ENCODE measurements around the gene DYNC2LI1.

DYNC2LI1 gene

DNA sequence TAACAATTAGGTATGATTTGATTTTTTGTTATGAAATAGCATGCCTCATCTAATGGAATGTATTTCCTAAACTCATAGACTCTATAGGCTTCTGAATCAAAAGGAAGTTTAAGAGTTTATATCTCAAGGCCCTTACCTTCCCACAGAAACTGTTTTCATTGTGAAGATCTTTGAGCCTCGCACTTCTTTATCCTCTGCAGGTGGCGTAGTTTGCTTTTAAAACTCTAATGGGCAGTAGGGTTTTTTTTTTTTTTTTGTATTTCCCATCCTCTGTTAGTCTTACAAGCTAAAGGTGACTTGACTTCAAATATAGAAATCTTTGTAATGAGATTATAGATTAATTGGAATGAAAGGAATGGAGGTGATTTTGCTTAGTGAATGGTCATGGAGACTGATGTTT is 28.3 kb downstream of the DYNC2LI1 start:
- no peak for DNase-seq (ENCODE audit: low read depth)
- TF ChIP-seq, protein P1, sequence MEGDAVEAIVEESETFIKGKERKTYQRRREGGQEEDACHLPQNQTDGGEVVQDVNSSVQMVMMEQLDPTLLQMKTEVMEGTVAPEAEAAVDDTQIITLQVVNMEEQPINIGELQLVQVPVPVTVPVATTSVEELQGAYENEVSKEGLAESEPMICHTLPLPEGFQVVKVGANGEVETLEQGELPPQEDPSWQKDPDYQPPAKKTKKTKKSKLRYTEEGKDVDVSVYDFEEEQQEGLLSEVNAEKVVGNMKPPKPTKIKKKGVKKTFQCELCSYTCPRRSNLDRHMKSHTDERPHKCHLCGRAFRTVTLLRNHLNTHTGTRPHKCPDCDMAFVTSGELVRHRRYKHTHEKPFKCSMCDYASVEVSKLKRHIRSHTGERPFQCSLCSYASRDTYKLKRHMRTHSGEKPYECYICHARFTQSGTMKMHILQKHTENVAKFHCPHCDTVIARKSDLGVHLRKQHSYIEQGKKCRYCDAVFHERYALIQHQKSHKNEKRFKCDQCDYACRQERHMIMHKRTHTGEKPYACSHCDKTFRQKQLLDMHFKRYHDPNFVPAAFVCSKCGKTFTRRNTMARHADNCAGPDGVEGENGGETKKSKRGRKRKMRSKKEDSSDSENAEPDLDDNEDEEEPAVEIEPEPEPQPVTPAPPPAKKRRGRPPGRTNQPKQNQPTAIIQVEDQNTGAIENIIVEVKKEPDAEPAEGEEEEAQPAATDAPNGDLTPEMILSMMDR (IDR thresholded peaks at IDR 0.05; ENCODE audit: low read depth, low read length, missing control alignments) = no peak
- in situ Hi-C loops (cut with HindIII; ENCODE audit: low sequenced_read_pairs) = no loop called here
- H3K4me3 ChIP-seq (ENCODE audit: low read depth, low read length) = no peak overlapping the region

DNA sequence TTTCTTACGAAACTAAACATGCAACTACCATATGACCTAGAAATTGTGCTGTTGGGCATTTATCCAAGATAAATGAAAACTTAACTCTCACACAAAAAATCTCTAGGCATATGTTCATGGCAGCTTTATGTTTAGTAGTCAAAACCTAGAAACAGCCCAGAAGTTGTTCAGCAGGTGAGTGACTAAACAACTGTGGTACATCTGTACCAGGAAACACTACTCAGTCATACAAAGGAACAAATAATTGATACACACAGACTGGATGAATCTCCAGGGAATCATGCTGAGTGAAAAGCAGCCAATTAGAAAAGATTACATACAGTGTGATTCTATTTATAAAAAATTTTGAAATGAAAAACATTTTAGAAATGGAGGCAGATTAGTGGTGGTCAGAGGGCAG is 29.3 kb downstream of the DYNC2LI1 start:
- no peak overlapping the region for H3K4me3 ChIP-seq (ENCODE audit: low read depth, low read length)
- TF ChIP-seq, protein P1 (IDR thresholded peaks at IDR 0.05; ENCODE audit: low read depth, low read length, missing control alignments) = no peak
- in situ Hi-C loops (cut with HindIII; ENCODE audit: low sequenced_read_pairs) = no loop called here
- DNase-seq (ENCODE audit: low read depth) = no peak

DNA sequence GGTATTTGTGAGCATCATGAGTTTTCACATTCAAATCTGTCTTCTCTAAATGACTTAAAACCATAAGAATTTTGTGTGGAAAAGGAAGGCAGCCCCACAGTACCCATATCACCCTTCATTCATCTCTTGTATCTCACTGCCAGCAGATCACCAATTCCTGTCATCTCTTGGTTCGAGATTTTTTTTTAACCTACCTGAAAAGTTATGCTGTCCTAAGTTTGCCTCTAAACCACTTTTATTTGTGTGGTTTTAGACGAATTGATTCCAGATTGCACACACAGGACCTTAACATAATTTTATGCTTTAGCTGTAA is 32.8 kb downstream of the DYNC2LI1 start:
- H3K4me3 ChIP-seq (ENCODE audit: low read depth, low read length) = no peak overlapping the region
- in situ Hi-C loops (cut with HindIII; ENCODE audit: low sequenced_read_pairs) = no loop called here
- TF ChIP-seq, protein P1 (IDR thresholded peaks at IDR 0.05; ENCODE audit: low read depth, low read length, missing control alignments) = no peak
- no peak for DNase-seq (ENCODE audit: low read depth)

DNA sequence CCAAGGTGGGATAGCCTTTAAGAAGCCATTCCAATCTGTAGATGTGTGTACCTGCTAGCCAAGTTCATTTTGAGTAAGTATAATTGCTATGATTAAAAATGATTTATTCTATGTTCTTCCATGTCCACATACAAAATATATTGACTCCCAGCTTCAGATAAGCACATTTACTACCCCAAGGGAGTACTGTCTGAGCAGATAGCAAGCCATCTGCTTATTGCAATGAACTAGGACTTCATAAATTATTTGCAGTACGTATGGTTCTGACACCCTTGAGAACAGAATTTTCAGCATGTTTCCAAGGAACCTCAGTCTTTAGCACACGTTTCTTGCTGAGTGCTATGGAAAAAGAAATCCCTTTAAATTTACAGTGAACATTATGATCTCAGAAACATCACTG is 36.6 kb downstream of the DYNC2LI1 start:
- TF ChIP-seq, protein P1 (IDR thresholded peaks at IDR 0.05; ENCODE audit: low read depth, low read length, missing control alignments) = no peak
- in situ Hi-C loops (cut with HindIII; ENCODE audit: low sequenced_read_pairs) = no loop called here
- H3K4me3 ChIP-seq (ENCODE audit: low read depth, low read length) = no peak overlapping the region
- no peak for DNase-seq (ENCODE audit: low read depth)

DNA sequence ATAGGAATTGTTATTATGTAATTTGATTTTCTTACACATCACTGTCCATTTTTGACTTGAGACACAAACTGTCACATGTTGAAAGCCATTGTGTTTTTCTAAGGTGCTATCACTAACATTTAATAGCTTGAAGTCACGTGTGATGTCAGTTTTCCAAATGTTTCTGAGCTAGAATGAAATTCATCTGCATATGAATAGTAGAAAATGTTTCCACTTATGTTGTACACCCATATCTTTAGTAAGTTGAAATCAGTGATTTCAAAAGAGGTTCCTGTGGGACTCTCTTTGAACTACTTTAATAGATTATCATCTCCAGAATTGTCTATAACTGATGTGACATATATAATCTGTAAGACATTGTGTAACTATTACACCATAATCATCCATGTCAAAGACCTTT is 37.0 kb downstream of the DYNC2LI1 start:
- no peak for DNase-seq (ENCODE audit: low read depth)
- no peak overlapping the region for H3K4me3 ChIP-seq (ENCODE audit: low read depth, low read length)
- TF ChIP-seq, protein P1 (IDR thresholded peaks at IDR 0.05; ENCODE audit: low read depth, low read length, missing control alignments) = no peak
- in situ Hi-C loops (cut with HindIII; ENCODE audit: low sequenced_read_pairs) = no loop called here

DNA sequence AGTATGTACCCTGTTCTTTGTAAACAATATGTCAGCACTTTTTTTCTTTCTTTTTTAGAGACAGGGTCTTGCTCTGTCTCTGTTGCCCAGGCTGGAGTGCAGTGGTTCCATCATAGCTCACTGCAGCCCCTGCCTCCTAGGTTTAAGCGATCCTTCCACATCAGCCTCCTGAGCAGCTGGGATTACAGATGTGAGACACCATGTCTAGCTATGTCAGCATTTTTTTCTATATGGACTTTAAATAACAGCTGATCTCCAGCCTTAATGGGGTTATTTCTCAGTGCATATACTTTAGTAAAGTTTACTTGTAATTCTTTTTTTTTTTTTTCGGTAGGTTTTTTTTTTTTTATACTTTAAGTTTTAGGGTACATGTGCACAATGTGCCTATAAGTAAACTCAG is 38.2 kb downstream of the DYNC2LI1 start:
- TF ChIP-seq, protein P1 (IDR thresholded peaks at IDR 0.05; ENCODE audit: low read depth, low read length, missing control alignments) = no peak
- in situ Hi-C loops (cut with HindIII; ENCODE audit: low sequenced_read_pairs) = no loop called here
- no peak overlapping the region for H3K4me3 ChIP-seq (ENCODE audit: low read depth, low read length)
- DNase-seq (ENCODE audit: low read depth) = no peak

DNA sequence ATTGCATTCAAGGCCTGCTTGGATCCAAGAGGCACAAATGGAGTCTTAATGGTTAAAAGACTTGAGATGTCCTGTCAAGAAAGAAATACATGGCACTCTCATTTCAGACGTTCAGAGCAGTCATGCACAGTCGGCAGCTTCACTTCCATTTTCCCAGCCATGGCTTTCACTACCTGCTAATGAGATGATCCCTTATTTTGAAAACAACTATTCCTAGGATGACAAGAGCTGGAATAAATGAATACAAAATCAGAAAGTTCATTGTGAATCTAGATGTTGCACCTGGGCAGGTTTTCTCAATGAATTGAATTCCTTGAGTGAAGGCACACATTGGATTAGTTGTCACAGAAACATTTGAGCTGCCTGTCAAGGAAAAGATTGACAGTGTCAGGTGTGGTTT is 39.1 kb downstream of the DYNC2LI1 start:
- in situ Hi-C loops (cut with HindIII; ENCODE audit: low sequenced_read_pairs) = no loop called here

More for the DNA sequence above, 39.1 kb downstream of the DYNC2LI1 start:
- DNase-seq (ENCODE audit: low read depth) = no peak
- H3K4me3 ChIP-seq (ENCODE audit: low read depth, low read length) = no peak overlapping the region
- TF ChIP-seq, protein P1 (IDR thresholded peaks at IDR 0.05; ENCODE audit: low read depth, low read length, missing control alignments) = no peak

Data from astrocyte of the cerebellum (primary cell).